DOHH2 (cell line): ENCODE measurements around the gene GRWD1.

Experiments
- H3F3A ChIP-seq: fragments of 200-600 bp; sonication (generic), shearing (Covaris generic); 2 replicates; pipeline ENCODE4 v1.6.0; 2016; ENCODE audit warnings: antibody characterized with exemption, mild to moderate bottlenecking; ENCODE audit not compliant: control insufficient read depth, insufficient read depth
- H3K27ac ChIP-seq: fragments of 200-600 bp; sonication (generic); 2 replicates; pipeline ENCODE4 v1.5.1; 2014; ENCODE audit warnings: low read depth, mild to moderate bottlenecking, low read length, moderate library complexity
- H3K27me3 ChIP-seq: fragments of 200-600 bp; sonication (generic); 2 replicates; pipeline ENCODE4 v1.6.1; 2014; ENCODE audit warnings: mild to moderate bottlenecking, low read length, mixed read lengths; ENCODE audit not compliant: control insufficient read depth
- H3K36me3 ChIP-seq: fragments of 200-600 bp; sonication (generic); 2 replicates; pipeline ENCODE4 v1.6.1; 2014; ENCODE audit warnings: mild to moderate bottlenecking, low read length, moderate library complexity, mixed read lengths; ENCODE audit not compliant: control insufficient read depth
- H3K4me1 ChIP-seq: fragments of 200-600 bp; sonication (generic); 2 replicates; pipeline ENCODE4 v1.6.1; 2014; ENCODE audit warnings: mild to moderate bottlenecking, low read length, mixed read lengths; ENCODE audit not compliant: control insufficient read depth
- H3K4me2 ChIP-seq: fragments of 200-600 bp; sonication (generic); 2 replicates; pipeline ENCODE4 v1.6.0; 2014; ENCODE audit warnings: mild to moderate bottlenecking, low read length, moderate library complexity
- H3K4me3 ChIP-seq: fragments of 200-600 bp; sonication (generic); 2 replicates; pipeline ENCODE4 v1.5.1; 2014; ENCODE audit warnings: mild to moderate bottlenecking, low read length, mixed read lengths
- H3K79me2 ChIP-seq: fragments of 200-600 bp; sonication (generic); 2 replicates; pipeline ENCODE4 v1.6.1; 2014; ENCODE audit warnings: mild to moderate bottlenecking, low read length, mixed read lengths; ENCODE audit not compliant: control insufficient read depth
- H3K9me2 ChIP-seq: fragments of 200-600 bp; sonication (generic); replicated peaks from 2 replicates; pipeline ENCODE4 v1.6.1; 2014; ENCODE audit warnings: mild to moderate bottlenecking, low read length, mixed read lengths; ENCODE audit not compliant: control insufficient read depth
- H3K9me3 ChIP-seq: fragments of 200-600 bp; sonication (generic); 2 replicates; pipeline ENCODE4 v1.6.1; 2014; ENCODE audit warnings: antibody characterized with exemption, low read length, mixed read lengths; ENCODE audit not compliant: control insufficient read depth, insufficient read depth
- H4K20me1 ChIP-seq: fragments of 200-600 bp; sonication (generic); 2 replicates; pipeline ENCODE4 v1.6.0; 2014; ENCODE audit warnings: low read depth, mild to moderate bottlenecking, antibody characterized with exemption, low read length, moderate library complexity; ENCODE audit not compliant: control insufficient read depth, insufficient read depth
- EZH2phosphoT487 ChIP-seq: fragments of 200-600 bp; sonication (generic); IDR thresholded peaks from 2 replicates; pipeline ENCODE4 v1.6.1; 2017; ENCODE audit warnings: borderline replicate concordance, mild to moderate bottlenecking, antibody characterized with exemption, low read length, moderate library complexity, mixed read lengths
- TF ChIP-seq, protein P1 (sequence below): fragments of 200-600 bp; sonication (generic); IDR thresholded peaks from one replicate; pipeline ENCODE4 v1.5.1; 2014; ENCODE audit warnings: antibody characterized with exemption, mild to moderate bottlenecking, low read depth, low read length; ENCODE audit not compliant: poor library complexity, severe bottlenecking

The GRWD1 gene

DNA sequence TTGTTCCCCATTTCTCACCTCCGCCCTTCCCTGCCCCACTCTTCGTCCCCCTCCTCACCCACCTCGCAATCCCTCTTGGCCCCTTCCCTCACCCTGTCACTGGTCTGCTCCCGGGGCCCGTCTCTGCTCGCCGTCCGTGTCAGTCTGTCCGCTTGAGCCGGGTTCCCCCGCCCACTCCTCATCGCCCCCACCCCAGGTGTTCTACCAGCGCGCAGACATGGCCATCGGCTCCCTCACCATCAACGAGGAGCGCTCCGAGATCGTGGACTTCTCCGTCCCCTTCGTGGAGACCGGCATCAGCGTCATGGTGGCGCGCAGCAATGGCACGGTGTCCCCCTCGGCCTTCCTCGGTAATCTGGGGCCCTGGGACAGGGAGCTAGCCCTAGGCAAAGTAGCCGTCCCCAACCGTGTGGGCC is 30.0 kb upstream of the GRWD1 start:
- H3F3A ChIP-seq = no peaks in the 10 kb centered on the region
- H3K4me3 ChIP-seq = no peak overlapping the region
- H3K4me1 ChIP-seq = peaks cover 17% of the 10 kb centered on the region
- TF ChIP-seq EZH2phosphoT487 = no peak
- TF ChIP-seq, protein P1, sequence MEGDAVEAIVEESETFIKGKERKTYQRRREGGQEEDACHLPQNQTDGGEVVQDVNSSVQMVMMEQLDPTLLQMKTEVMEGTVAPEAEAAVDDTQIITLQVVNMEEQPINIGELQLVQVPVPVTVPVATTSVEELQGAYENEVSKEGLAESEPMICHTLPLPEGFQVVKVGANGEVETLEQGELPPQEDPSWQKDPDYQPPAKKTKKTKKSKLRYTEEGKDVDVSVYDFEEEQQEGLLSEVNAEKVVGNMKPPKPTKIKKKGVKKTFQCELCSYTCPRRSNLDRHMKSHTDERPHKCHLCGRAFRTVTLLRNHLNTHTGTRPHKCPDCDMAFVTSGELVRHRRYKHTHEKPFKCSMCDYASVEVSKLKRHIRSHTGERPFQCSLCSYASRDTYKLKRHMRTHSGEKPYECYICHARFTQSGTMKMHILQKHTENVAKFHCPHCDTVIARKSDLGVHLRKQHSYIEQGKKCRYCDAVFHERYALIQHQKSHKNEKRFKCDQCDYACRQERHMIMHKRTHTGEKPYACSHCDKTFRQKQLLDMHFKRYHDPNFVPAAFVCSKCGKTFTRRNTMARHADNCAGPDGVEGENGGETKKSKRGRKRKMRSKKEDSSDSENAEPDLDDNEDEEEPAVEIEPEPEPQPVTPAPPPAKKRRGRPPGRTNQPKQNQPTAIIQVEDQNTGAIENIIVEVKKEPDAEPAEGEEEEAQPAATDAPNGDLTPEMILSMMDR = no peak
- H3K27ac ChIP-seq = no peak overlapping the region
- H3K9me3 ChIP-seq = no peaks in the 10 kb centered on the region
- H3K36me3 ChIP-seq = no peaks in the 10 kb centered on the region
- H3K27me3 ChIP-seq = peaks cover 11% of the 10 kb centered on the region
- H3K9me2 ChIP-seq = no peaks in the 10 kb centered on the region
- H4K20me1 ChIP-seq = no peaks in the 10 kb centered on the region
- peak overlapping the region; percentile 37; the same call in 1 of the 2 replicates for H3K4me2 ChIP-seq
- no peaks in the 10 kb centered on the region for H3K79me2 ChIP-seq

DNA sequence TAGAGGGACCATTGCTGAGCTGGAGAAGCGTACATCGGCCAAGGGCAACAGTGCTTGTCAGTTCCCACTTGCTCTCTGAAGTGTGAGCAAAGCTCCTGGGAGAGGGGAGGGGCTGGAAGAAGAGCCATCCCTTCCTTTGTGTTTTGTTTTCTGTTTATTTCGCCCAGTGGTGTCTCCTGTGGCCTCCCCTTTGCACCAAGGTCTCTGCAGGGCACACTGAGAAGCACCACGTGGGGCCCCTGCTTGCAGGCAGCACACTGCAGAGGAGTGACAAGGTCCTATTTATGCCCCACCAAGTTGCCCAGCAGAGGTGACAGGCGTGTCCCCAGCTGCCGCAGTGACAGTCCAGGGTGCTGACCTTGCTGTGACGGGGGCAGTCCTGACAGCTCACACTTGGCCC is 28.4 kb upstream of the GRWD1 start:
- no peaks in the 10 kb centered on the region for H3K9me3 ChIP-seq
- H3K27ac ChIP-seq = no peak overlapping the region
- H3K79me2 ChIP-seq = no peaks in the 10 kb centered on the region
- no peaks in the 10 kb centered on the region for H3F3A ChIP-seq
- no peak overlapping the region for H3K4me2 ChIP-seq
- TF ChIP-seq, protein P1 = no peak
- TF ChIP-seq EZH2phosphoT487 = no peak
- H3K27me3 ChIP-seq = peaks cover 11% of the 10 kb centered on the region
- peaks cover 17% of the 10 kb centered on the region for H3K4me1 ChIP-seq
- no peaks in the 10 kb centered on the region for H3K36me3 ChIP-seq
- no peaks in the 10 kb centered on the region for H3K9me2 ChIP-seq
- H3K4me3 ChIP-seq = no peak overlapping the region
- H4K20me1 ChIP-seq = no peaks in the 10 kb centered on the region

DNA sequence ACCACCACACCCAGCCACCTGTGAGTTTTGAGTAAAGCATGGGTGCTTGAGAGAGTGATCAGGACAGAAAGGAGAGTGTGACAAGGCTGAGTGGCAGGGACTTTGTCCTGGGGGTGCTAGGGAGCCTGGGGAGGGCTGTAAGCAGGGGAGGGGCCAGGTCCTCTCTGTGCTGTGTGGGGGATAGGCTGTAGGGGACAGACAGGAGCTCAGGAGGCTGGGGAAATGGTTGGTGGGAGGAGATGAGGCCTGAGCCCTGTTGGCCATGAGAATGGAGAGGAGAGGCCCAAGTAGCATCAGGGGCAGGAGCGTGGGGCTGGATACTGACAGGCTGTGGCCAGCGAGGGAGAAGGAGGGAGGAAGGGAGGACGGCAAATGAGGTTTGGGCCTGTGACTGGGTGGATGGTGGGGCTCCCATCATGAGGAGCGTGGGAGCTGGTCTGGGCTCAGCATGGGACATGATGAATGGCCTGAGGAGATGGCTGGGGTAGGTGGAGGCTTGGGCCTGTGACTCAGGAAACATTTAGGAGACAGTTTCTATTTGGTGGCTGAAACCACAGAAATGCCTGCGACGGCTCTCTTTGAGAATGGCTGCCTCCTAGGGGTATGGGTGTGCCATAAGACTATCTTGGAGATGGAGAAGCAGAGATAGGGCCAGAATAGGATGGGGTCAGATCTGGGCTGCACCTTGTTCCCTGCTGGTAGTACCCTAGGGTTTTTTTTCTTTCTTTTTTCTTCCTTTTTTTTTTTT is 27.3 kb upstream of the GRWD1 start:
- Histone ChIP-seq H3K4me2 (peak overlapping the region; percentile 55), H3K36me3 (no peaks in the 10 kb centered on the region), H3K27ac (no peak overlapping the region), H3K27me3 (peaks cover 11% of the 10 kb centered on the region), H3K4me1 (peaks cover 17% of the 10 kb centered on the region), H3F3A (no peaks in the 10 kb centered on the region), H3K4me3 (peak overlapping the region; percentile 50), H3K9me3 (no peaks in the 10 kb centered on the region), H4K20me1 (no peaks in the 10 kb centered on the region), H3K9me2 (no peaks in the 10 kb centered on the region), H3K79me2 (no peaks in the 10 kb centered on the region)
- TF ChIP-seq EZH2phosphoT487 = no peak
- TF ChIP-seq, protein P1 = peak; percentile 13
